ENCODE measurements around the gene ZNF740. TPM values are rescaled to one million over a fixed set of nuclear protein-coding genes. Genes with fewer than 3 reads are reported as not detected.

ZNF740 gene, protein sequence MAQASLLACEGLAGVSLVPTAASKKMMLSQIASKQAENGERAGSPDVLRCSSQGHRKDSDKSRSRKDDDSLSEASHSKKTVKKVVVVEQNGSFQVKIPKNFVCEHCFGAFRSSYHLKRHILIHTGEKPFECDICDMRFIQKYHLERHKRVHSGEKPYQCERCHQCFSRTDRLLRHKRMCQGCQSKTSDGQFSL
- total RNA-seq, result 10 to 100 TPM; 14.0 to 22.3 (median 17.7) TPM

DNA sequence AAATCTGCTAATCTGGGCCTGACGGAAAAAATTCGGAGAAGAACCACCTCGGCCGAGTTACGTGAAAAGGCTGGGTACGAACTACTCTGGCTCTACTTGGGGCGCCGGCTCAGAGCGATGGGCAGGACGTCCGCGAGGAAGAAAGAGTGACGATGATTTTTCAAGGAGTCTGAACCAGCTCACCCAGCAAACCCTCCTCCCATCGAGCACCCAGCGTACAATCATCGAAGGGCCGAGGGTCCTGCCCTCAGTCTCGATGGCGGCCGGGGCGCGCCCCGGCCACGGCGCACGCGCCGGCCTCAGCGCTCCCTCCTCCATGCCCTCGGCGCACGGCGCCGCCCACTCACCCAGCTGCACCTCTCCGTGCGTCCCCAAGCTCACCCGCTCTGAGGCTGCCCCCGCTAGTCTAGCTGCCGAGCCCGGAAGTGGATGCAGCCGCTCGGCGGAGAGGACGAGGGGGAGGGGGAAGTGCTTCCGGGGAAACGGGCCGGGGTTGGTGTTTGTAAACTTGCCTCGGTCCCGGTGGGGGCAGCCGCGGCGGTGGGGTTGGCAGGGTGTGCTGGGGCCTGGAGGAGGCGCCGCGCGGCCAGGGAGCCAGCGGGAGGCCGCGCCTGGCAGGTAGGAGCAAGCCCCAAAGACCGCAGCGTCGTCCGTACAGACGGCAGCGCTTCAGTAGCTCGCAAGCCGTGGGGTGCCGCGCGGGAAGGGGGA is at the start of gene ZNF740, which contains the start of gene CSAD:
TSS of gene ZNF740 (plus strand) at position 503 of the 711 bp plus-strand sequence. CDS start 1,262 bp downstream, outside the sequence.
TSS of gene CSAD (minus strand) at position 706 of the 711 bp plus-strand sequence. CDS start 7,455 bp downstream, outside the sequence.
- TF ChIP-seq, protein P1, sequence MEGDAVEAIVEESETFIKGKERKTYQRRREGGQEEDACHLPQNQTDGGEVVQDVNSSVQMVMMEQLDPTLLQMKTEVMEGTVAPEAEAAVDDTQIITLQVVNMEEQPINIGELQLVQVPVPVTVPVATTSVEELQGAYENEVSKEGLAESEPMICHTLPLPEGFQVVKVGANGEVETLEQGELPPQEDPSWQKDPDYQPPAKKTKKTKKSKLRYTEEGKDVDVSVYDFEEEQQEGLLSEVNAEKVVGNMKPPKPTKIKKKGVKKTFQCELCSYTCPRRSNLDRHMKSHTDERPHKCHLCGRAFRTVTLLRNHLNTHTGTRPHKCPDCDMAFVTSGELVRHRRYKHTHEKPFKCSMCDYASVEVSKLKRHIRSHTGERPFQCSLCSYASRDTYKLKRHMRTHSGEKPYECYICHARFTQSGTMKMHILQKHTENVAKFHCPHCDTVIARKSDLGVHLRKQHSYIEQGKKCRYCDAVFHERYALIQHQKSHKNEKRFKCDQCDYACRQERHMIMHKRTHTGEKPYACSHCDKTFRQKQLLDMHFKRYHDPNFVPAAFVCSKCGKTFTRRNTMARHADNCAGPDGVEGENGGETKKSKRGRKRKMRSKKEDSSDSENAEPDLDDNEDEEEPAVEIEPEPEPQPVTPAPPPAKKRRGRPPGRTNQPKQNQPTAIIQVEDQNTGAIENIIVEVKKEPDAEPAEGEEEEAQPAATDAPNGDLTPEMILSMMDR (IDR thresholded peaks at IDR 0.05; ENCODE audit: low read depth), result no peak

GRCh38 chr12:53131844-53132243 is 48.7 kb upstream of the ZNF740 start:
- TF ChIP-seq, protein P1 (IDR thresholded peaks at IDR 0.05; ENCODE audit: low read depth), result no peak

GRCh38 chr12:53133722-53134121 is 46.8 kb upstream of the ZNF740 start:
- TF ChIP-seq, protein P1 (IDR thresholded peaks at IDR 0.05; ENCODE audit: low read depth), result no peak

DNA sequence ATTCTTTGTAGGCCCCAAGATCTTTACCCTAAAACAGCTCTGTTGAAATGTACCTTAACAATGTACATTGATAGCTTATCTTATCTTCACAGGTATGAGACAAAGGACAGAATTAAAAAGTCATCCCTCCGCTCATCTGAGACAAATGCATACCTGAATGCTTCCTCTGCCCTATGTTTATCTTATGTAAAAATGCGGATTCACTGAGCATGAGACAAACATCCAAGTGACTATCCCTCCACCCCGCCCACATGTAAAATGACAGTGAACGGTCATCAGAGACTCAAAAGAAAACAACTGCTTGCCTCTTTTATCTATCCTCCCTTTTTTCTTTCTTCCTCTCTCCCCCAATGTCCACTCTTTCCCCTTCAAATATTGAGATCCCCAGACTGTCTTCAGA is 37.2 kb upstream of the ZNF740 start:
- TF ChIP-seq, protein P1 (IDR thresholded peaks at IDR 0.05; ENCODE audit: low read depth), result no peak

- TF ChIP-seq, protein P1 (IDR thresholded peaks at IDR 0.05; ENCODE audit: low read depth), result no peak
Measured at GRCh38 chr12:53145383-53146260, 34.9 kb upstream of the ZNF740 start.

DNA sequence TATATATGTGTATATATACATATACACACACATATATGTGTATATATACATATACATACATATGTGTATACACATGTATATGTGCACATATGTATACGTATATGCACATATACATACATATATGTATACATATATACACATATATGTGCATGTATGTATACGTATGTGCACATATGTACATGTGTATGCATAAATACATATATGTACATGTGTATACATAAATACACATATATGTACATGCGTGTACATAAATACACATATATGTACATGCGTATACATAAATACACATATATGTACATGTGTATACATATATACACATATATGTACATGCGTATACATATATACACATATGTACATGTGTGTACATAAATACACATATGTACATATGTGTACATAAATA is 33.3 kb upstream of the ZNF740 start:
- TF ChIP-seq, protein P1 (IDR thresholded peaks at IDR 0.05; ENCODE audit: low read depth), result no peak

Data from subcutaneous adipose tissue (tissue), 4 donors.